Osteoblast (primary cell): Measurements from ENCODE around the gene RFC3. TPM values are rescaled to one million over a fixed set of nuclear protein-coding genes. Genes with fewer than 3 reads are reported as not detected.

Source experiments
- DNase-seq: peaks from one replicate; pipeline ENCODE4 v3.0.0; 2011; ENCODE audit warnings: low spot score, mixed read lengths; ENCODE audit not compliant: insufficient read length; ENCODE audit errors: missing footprints
- H2AFZ ChIP-seq: 2 replicates; pipeline ENCODE4 v1.6.0; 2011; ENCODE audit warnings: mild to moderate bottlenecking, low read length
- H3K27ac ChIP-seq: 2 replicates; pipeline ENCODE4 v1.5.1; 2011; ENCODE audit warnings: mild to moderate bottlenecking, low read depth, low read length, moderate library complexity
- H3K27me3 ChIP-seq: 2 replicates; pipeline ENCODE4 v1.6.0; 2012; ENCODE audit warnings: mild to moderate bottlenecking, control low read depth, inconsistent platforms, low read length, moderate library complexity; ENCODE audit not compliant: insufficient read depth
- H3K36me3 ChIP-seq: 2 replicates; pipeline ENCODE4 v1.5.1; 2011; ENCODE audit warnings: mild to moderate bottlenecking, low read length, control low read depth, moderate library complexity; ENCODE audit not compliant: insufficient read depth
- H3K4me1 ChIP-seq: 2 replicates; pipeline ENCODE4 v1.5.1; 2011; ENCODE audit warnings: mild to moderate bottlenecking, low read length, control low read depth, moderate library complexity; ENCODE audit not compliant: insufficient read depth
- H3K4me2 ChIP-seq: 2 replicates; pipeline ENCODE4 v1.6.0; 2011; ENCODE audit warnings: mild to moderate bottlenecking, low read length; ENCODE audit not compliant: insufficient read depth
- H3K4me3 ChIP-seq: fragments of 200-600 bp; sonication (generic); 3 replicates; pipeline ENCODE4 v1.5.1; 2012; ENCODE audit warnings: mild to moderate bottlenecking, low read length, inconsistent platforms; ENCODE audit not compliant: insufficient read depth
- H3K79me2 ChIP-seq: 2 replicates; pipeline ENCODE4 v1.6.0; 2012; ENCODE audit warnings: mild to moderate bottlenecking, low read length, control low read depth, inconsistent platforms; ENCODE audit not compliant: insufficient read depth
- H3K9me3 ChIP-seq: 2 replicates; pipeline ENCODE4 v1.5.1; 2011; ENCODE audit warnings: low read depth, low read length, control low read depth
- H4K20me1 ChIP-seq: 2 replicates; pipeline ENCODE4 v1.6.0; 2012; ENCODE audit warnings: mild to moderate bottlenecking, low read length, control low read depth; ENCODE audit not compliant: insufficient read depth
- total RNA-seq: library from RNA; depleted of rRNA; stranded (reverse); fragments of >200 nt; gene quantifications from 2 replicates; pipeline ENCODE4 v1.2.3, GENCODE V29; 2012
- TF ChIP-seq, protein P1 (sequence below): IDR thresholded peaks from 2 replicates; pipeline ENCODE4 v1.5.1; 2011; ENCODE audit warnings: mild to moderate bottlenecking, low read depth, low read length, moderate library complexity; ENCODE audit errors: extremely low read depth

RFC3 gene
- total RNA-seq, 1 donor = 5.4 TPM

- Histone ChIP-seq H2AFZ (peak overlapping the region; percentile 91), H3K9me3 (no peaks in the 10 kb centered on the region), H3K27me3 (peaks cover 2% of the 10 kb centered on the region), H3K4me2 (peak overlapping the region; percentile 91), H3K4me1 (peaks cover 2% of the 10 kb centered on the region), H3K4me3 (peak overlapping the region; percentile 74), H3K36me3 (no peaks in the 10 kb centered on the region), H3K79me2 (no peaks in the 10 kb centered on the region), H3K27ac (no peak overlapping the region), H4K20me1 (no peaks in the 10 kb centered on the region)
- no peak for DNase-seq
- TF ChIP-seq, protein P1, sequence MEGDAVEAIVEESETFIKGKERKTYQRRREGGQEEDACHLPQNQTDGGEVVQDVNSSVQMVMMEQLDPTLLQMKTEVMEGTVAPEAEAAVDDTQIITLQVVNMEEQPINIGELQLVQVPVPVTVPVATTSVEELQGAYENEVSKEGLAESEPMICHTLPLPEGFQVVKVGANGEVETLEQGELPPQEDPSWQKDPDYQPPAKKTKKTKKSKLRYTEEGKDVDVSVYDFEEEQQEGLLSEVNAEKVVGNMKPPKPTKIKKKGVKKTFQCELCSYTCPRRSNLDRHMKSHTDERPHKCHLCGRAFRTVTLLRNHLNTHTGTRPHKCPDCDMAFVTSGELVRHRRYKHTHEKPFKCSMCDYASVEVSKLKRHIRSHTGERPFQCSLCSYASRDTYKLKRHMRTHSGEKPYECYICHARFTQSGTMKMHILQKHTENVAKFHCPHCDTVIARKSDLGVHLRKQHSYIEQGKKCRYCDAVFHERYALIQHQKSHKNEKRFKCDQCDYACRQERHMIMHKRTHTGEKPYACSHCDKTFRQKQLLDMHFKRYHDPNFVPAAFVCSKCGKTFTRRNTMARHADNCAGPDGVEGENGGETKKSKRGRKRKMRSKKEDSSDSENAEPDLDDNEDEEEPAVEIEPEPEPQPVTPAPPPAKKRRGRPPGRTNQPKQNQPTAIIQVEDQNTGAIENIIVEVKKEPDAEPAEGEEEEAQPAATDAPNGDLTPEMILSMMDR = no peak
Measured at GRCh38 chr13:33797622-33798021, 20.3 kb upstream of the RFC3 start.

DNA sequence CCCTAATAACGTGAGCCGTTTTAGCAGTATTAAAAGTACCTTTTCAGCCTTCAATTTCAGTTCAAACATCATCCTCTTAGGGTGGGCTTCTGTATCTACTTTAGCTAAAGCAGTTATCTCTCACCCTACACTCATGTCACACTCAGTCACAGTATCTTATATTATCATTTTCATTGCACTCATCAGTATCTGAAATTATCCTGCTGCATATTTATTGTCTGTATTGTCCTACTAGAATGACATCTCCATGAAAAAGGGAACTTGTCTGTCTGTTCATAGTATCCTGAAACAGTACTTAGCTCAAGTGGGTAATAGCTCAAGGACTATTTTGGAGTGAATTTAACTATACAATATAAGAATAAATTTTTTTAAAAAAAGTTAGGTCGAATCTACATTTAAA is 19.9 kb upstream of the RFC3 start:
- Histone ChIP-seq H4K20me1 (no peaks in the 10 kb centered on the region), H3K27me3 (peaks cover 6% of the 10 kb centered on the region), H3K4me1 (peaks cover 2% of the 10 kb centered on the region), H3K4me3 (peak overlapping the region; percentile 74), H3K4me2 (peak overlapping the region; percentile 91), H3K27ac (no peak overlapping the region), H2AFZ (peak overlapping the region; percentile 91), H3K36me3 (no peaks in the 10 kb centered on the region), H3K9me3 (no peaks in the 10 kb centered on the region), H3K79me2 (no peaks in the 10 kb centered on the region)
- TF ChIP-seq, protein P1 = no peak
- DNase-seq = no peak

DNA sequence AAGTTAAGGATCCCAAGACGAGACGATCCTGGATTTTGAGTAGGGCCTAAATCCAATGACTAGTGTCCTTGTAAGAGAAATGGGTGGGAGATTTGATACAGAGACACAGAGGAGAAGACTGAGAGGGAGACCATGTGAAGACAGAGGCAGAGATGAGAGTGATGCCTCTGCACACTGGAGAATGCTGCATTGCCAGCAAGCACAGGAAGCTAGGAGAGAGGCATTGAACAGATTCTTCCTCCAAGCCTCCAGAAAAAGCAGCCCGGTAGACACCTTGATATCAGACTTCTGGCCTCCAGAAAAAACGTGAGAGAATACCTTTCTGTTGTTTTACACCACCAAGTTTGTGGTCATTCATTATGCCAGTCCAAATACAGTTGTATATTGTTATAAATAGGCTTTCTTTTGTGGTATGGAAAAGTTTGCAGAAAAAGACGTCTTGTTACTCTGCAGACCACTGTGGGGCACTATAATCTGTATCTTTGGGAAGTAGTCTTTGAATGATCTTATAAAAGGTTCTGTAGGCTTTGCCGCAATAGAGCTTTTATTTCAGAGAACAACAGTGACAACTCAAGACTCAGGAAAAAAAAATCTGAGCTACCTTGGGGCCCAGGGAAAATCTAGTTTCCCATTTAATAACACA is 17.9 kb upstream of the RFC3 start:
- TF ChIP-seq, protein P1 = peak; percentile 52
- H3K79me2 ChIP-seq = no peaks in the 10 kb centered on the region
- peak overlapping the region; percentile 28 for H2AFZ ChIP-seq
- peak overlapping the region; percentile 76 for H3K4me2 ChIP-seq
- H3K9me3 ChIP-seq = no peaks in the 10 kb centered on the region
- peaks cover 2% of the 10 kb centered on the region for H3K4me1 ChIP-seq
- peak overlapping the region; percentile 55 for H3K4me3 ChIP-seq
- H4K20me1 ChIP-seq = no peaks in the 10 kb centered on the region
- H3K27ac ChIP-seq = no peak overlapping the region
- H3K27me3 ChIP-seq = peaks cover 12% of the 10 kb centered on the region
- no peaks in the 10 kb centered on the region for H3K36me3 ChIP-seq
- peak; percentile 52 for DNase-seq

DNA sequence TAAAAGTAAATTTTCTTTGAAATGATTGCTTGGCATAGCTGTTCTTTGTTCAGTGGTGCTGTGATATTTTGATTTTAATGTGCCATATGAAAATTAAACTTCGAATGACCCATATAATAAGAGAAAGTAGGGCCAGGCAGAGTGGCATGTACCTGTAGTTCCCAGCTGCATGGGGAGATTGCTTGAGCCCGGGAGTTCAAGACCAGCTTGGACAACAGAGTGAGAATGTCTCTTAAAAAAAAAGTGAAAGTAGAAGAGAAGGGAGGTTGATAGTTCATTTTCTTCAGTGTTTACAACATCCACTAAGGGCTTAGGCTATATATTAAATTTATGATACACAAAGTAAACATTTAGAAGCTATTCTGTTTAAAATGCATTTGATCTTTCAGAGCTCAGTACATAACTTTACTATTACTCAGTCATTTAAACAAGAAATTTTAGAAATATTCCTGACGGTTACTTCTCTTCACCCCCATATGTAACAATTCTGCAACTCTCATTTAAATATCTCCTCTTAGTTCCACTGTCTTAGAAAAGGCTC is 17.2 kb upstream of the RFC3 start:
- Histone ChIP-seq H4K20me1 (no peaks in the 10 kb centered on the region), H2AFZ (peak overlapping the region; percentile 28), H3K79me2 (no peaks in the 10 kb centered on the region), H3K4me3 (peak overlapping the region; percentile 55), H3K27ac (no peak overlapping the region), H3K36me3 (no peaks in the 10 kb centered on the region), H3K4me2 (peak overlapping the region; percentile 76), H3K4me1 (peaks cover 2% of the 10 kb centered on the region), H3K9me3 (no peaks in the 10 kb centered on the region), H3K27me3 (peaks cover 12% of the 10 kb centered on the region)
- TF ChIP-seq, protein P1 = no peak
- peak; percentile 37 for DNase-seq
